Tongue (tissue), 2 donors: ENCODE results near the gene RASGEF1B. TPM values are rescaled to one million over a fixed set of nuclear protein-coding genes. Genes with fewer than 3 reads are reported as not detected.
A peak's percentile ranks its signal among the peaks of the same experiment; 100 is the strongest.
"Not testable (repeated sequence)": the region's sequence is repeated elsewhere in the genome, so short reads cannot be mapped to it uniquely, and the experiment has no call there.

Experiments
- DNase-seq: peaks from one replicate; pipeline ENCODE4 v3.0.0-alpha.2; 2015
- total RNA-seq: library from RNA; depleted of rRNA; stranded (reverse); fragments of >200 nt; gene quantifications from one replicate; pipeline ENCODE4 v1.2.3, GENCODE V29; 2014

Gene RASGEF1B
- total RNA-seq, 1 donor from 2014 or later, result 17.2 TPM

DNA sequence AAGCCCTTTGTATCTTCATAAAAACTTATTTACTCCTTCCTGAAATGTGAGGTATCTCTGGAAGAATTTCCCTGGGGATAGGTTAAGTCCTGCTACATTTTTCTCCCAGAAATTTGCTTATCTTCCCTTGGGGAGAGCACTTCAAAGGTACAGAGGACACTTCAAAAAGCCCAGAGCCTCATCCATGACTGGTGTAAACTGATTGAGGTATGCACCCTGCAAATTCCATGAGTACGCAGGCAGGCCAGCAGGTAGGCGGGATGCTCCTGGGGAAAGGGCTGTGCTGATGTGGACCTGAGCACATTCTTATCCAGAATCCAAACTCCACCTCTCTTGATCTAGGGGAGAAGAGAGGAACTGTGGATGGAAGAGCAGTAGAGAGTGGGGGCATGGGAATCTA, 26.3 kb upstream of the RASGEF1B start:
- DNase-seq, result no peak

DNA sequence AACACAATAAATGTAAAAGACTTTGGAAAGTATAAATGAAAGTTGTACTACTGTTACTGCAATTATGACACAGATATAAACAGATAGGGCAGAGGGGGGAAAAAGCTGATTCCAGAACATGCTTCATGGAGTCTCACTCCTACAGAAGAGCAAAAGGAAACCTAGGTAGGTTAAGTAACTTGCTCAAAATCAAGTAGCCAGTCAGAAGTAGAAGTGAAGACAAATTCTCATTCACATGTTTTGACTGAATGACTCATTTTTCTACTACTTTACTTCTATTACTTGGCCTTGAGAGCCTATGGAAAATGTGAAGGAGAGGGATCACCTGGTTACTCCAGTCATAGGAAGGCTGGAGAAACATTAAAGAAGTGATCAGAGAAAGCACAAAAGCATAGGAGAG, 23.6 kb upstream of the RASGEF1B start:
- no peak for DNase-seq

DNA sequence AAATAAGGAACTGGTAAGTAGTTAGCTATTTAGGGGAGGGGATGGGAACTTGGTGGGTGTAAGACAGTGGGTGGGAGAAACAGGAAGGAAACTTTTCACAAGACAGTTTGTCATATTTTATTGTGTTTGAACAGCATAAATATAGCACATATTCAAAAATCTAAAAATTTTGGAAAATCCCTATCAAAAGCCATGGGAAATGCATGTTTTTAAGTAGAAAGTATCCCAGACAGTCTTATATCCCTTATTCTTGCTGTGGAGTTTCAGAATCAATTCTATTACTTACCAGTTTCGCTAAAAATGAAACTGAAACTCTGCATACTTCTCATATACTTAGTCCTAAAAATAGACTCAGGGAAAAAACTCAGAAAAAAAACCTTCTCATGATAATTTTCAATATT, 22.3 kb upstream of the RASGEF1B start:
- DNase-seq, result no peak

DNA sequence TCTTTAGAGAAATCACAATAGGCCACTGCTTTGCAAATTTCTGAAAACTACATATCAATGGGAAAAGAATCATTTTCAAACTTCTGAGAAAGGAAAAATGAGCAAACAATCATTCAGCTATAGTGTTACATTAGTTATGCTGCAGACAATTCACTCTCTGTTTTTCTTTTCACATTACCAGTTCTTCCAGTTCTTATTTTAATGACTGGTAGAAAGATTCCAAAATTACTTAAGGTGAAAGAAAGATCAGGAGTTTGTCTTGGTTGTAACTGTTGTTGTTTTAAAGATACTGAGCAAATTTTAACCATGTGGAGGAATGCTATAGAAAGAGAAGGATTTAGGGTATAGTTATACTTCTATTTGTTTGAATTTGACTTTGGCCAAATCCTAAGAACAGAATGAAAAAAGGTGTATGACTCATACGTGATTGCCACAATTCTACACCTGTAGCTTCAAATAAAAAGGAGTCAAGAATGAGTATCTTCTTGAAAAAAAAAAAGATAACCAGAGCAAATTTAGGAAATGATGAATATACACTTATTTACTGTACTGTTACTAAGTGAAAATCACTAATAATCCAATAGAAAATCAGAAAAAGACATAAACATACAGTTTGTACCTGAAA, 21.0 kb upstream of the RASGEF1B start:
- DNase-seq, result no peak

DNA sequence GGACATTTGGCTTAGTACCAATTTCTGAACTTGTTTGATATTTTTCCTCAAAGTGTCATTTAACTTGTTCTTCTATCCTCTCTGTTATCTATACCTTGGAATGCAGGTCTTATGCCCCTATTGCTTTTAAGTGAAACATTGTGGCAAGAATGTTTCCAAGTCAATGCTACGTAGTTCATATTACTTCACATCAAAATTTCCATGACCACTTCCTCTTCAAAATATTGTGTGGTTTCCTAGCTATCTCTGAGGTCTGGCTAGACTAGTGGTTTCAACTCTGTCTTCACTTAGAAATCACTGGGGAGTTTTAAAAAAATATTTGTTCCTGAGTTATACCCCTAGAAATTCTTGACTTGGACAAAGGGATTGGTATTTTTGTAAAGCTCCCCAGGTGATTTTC, 20.2 kb upstream of the RASGEF1B start:
- DNase-seq, result no peak

DNA sequence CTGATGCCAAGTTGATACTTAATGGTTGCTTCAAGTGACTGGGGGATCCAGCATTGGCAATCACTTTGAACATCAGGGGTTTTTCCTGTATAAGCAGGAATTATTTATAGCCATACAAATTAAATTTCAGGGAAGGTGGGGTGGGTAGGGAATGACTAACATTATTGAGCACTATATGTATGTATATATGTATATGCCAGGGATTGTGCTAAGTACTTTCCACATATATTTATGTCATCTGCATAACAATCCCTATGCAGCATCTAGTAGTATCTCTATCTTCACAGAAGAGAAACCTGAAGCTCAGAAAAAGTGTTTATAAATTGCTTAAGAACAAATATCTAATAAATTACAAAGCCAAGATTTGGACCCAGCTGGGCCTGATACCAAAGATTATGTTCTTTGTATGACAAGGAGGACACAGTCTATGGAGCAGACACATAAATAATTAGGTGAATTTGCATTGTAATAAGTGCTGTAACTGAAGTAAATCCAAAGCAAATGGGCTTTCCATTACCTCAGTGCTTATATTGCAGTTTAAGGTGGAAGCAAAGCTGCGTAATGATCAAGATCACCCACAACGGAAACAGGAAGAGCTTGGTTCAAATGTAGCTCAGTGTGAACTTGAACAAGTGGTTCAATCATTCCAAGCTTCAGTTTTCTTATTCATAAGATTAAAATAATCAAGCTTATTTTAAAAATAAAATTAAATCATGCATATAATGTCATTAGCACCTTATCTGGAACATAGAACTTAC, 18.9 kb upstream of the RASGEF1B start:
- no peak for DNase-seq

DNA sequence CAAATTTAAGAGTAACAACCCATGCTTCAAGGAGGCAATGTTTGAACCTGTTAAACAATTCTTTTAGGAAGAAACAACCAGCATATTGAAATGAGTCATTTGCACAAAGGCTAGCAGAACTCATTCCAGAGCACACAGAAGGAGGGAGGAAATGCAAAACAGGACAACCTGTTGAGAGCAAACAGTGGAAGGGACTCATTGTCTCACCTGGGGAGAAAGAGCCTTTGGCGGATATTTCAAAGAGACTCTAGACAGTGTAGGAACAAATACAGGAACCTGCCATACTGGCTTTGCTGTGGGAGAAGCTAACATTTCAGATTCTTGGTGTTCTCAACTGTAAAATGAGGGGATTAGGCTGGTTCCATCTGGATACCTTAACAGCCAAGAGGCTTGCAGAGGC, 14.8 kb upstream of the RASGEF1B start:
- DNase-seq, result no peak

DNA sequence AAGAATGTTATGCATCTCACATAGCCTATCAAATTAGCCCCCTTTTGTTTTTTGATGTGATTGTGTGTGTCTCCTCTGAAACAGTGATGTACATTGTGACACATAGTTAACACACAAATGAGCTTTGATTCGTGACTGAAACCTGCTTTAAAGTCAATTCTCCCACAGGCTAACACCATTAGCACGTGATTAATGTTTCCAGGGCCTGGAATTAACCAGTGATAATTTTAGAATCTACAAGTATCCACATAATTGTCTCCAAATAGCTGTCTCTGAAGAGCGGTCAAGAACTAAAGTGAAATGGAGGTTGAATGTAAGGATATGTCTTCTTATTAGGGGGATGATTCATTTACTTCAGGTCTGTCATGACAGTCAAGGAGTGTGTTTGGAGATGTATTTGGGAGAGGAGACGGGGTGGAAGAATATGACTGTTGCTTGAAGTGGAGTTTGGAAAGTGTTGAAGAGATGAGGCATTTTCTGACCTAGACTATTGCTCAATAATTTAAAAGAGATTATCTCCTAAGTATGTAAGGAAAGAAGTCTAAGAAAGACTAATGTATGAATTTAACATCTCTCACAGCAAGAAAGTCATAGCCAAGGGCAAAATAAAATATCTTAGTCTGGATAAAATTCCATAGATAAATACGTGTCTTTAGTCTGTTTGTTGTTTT, 13.7 kb upstream of the RASGEF1B start:
- DNase-seq, result no peak

DNA sequence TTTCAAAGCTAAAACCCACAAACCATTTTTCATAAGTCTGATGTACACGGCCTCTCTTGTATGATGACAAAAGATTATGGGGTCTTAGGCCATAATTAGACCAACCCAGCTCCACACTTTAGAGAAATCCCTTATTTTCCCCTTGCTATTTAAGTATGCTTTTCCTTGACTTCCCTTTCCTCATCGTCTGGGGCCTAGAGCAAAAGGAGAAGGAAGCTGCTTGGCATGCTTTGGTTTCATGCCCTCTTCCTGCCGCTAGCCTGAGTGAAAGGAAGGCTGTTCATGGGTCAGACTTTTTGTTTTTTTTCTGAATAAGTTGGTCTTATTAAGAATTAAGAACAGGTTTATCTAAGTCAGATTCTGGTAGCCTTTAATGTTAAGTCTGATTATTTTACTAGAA, 10.6 kb upstream of the RASGEF1B start:
- DNase-seq, result no peak

DNA sequence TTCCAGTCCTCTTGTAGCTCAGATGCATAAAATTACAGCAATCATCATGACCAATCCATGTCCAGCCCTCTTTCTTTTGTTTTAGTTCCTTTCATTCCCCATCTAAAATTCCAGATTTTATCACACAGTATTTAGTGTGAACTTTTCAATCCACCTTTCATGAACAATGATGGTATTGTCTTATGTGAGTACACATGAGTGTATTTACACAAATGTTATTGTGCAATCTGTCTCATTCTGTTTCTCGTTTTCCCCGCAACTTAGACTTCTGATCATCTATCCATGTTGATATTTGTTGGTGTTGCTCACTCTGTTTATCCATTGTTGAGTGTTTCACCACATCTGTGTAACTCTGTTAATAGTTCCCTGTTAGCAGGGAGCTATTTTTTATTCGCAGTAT, 9.4 kb upstream of the RASGEF1B start:
- DNase-seq, result no peak

DNA sequence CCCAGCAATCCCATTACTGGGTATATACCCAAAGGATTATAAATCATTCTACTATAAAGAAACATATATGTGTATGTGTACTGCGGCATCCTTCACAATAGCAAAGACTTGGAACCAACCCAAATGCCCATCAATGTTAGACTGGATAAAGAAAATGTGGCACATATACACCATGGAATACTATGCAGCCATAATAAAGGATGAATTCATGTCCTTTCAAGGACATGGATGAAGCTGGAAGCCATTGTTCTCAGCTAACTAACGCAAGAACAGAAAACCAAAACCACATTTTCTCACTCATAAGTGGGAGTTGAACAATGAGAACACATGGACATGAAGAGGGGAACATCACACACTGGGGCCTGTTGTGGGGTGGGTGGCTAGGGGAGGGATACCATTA, 7.9 kb upstream of the RASGEF1B start:
- DNase-seq, result not testable (repeated sequence)

DNA sequence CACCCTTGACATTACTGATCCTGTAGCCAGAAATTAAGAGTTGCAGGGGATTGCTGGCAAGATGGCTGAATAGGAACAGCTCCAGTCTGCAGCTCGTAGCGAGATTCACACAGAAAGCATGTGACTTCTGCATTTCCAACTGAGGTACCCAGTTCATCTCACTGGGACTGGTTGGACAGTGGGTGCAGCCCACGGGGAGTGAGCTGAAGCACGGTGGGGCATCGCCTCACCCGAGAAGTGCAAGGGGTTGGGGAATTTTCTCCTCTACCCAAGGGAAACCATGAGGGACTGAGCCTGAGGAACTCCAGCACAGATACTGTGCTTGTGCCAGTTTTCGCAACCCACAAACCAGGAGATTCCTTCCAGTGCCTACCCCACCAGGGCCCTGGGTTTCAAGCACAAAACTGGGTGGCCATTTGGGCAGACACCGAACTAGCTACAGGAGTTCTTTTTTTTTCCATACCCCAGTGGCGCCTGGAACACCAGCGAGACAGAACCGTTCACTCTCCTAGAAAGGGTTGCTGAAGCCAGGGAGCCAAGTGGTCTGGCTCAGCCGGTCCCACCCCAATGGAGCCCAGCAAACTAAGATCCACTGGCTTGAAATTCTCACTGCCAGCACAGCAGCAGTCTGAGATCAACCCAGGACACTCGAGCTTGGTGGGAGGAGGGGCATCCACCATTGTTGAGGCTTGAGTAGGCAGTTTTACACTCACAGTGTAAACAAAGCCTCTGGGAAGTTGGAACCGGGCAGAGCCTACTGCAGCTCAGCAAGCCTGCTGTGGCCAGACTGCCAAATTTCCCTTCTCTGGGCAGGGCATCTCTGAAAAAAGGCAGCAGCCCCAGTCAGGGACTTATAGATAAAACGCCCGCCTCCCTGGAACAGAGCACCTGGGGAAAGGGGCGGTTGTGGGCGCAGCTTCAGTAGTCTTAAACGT, 1.9 kb upstream of the RASGEF1B start:
- DNase-seq, result not testable (repeated sequence)

DNA sequence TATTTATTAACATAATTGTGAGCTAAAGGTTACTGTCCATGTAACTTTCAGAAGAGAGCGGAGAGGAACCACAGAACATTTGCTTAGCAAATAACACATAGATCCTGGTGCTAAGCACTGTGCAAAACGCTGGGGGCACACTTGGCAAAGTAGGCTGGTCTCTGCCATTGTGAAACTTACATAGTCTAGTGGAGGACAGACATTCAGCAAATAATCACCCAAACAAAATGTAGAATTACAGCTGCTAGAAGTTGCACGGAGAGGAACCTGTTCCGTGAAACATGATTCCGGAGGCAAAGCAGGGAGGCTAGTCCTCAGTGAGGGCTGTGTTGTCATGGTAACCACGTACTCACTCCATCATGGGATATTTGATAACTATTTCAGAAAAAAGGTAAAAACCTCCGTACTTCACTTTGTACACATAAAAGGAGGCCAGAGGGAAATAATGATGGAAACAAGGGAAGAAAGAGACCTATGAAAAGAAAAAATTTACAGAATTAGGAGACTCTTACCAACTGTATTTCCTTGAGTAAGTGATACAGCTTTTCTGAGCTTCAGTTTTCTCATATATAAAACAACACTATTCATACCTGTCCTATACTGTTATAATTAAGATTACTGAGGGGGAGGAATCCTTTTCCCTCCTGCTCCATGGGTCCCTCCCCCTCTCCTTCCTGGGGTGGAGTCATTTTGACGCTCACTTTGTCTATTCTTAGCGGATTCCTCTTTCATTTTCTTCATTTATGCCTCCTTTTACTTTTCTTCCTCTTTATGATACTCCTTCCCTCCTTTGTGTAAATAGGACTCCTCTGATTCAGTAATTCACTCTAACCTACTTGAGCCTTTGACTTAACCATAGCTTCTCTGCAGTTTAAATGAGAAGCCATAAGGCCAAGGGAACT, 825 bp upstream of the RASGEF1B start:
- peak; percentile 71 for DNase-seq

DNA sequence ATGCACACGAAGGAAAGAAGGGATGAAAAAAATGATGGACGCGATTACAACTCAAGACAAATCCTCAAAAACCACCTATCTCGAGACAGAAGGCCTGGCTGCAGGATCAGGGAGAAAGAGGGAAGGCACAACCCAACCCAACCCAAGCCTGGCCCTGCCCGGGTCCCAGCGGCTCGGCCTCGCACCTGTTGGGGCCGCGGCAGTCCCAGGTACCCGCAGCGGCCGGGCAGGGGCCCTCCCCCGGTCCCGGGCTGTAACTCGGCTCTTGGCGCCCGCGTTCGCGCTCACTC, 464 bp downstream of the RASGEF1B start:
- DNase-seq, result no peak

DNA sequence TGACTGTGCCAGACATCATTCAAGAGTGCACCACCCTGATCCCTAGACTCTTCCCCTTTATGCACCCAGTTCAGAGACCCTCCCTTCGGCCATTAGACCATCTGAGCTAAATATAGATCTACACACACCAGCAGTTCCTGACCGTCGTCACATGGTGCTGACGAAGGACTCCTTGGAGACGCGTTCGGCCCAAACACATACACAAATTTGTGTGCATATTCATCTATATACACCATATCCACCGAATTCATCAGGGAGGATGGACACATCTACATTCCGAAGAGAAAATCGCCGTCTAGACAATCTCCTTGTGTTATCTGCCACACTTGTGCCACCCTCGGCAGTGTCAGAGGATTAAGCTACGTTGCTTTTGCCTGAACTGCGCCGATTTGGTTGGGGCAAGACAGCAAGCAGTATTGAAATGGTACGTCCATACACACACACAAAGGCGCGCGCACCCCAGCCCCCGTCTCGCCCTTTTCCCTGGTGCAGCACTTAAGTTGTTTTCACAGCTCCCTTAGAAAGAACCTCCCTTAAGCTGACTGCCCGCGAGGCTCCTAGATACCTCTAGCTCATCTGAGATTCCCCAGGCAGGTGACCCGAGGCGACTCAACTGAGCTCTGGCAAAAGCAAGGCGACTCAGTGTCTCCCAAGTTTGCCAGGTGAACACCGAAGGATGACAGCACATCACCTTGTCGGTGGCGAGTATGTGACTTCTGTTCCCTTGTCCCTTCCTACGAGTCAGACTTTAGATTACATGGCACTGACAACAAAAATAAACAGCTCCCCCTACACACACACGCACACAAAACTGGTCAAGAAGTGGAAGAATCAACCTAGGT, 1.0 kb downstream of the RASGEF1B start:
- DNase-seq, result peak; percentile 64

DNA sequence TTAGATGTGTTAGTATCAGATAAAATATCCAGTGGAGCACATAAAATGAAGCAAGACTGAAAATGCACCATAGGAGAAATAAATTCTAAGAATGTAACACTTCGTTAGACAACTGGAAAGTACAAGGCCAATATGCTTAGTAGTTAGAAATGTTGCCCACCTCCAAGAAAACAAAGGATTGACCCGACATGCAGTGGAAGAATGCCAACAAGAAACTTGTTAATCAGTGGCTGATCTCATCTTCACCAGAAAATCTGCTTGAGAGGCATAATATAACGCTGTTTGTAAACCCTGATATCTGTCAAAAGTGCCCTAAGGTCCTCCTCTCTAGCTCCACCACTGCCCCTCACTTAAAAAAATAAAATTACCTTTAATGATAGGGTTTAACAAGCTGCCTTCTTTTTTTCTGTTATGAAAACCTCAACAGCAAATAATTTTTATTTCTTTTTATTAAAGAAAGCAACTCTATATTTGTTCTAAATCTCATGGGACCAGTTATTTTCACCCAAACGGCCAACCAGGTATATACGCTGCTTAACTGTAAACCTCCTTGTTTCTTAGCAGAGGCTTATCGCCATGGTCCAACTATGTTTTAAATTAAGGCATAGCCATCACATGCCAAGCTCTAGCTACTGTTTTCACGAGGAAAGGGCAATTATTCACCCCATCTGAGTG, 1.8 kb downstream of the RASGEF1B start:
- no peak for DNase-seq

DNA sequence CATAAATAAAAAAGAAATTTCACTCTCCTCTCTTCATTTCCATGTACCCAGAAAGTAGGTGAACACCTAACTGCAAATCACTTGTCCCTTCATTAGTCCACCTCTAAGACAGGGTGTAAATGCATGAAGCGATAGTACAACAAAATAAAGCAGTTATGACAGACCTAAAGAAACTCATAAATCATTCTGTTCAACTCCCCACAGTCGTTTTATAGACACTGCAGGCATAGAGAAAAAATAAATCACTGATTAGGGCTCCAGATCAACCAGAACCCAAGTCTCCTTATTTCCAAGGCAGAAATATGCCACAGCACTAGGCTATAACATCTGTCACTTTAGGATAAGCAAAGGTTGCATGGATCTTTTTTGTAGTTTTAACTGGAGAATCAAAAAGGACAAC, 3.0 kb downstream of the RASGEF1B start:
- no peak for DNase-seq

DNA sequence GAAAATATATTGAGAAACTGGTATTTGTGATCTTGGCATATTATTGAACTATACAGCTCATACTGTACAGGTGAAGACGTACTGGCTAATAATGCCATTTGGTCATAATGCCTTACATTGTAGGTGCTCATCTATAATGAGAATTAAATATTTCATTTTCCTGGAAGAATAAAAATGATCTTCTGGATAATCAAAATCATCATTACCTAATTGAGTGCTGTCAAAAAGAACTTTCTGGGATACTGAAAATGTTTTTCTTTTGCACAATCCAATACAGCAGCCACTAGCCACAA, 4.1 kb downstream of the RASGEF1B start:
- no peak for DNase-seq

DNA sequence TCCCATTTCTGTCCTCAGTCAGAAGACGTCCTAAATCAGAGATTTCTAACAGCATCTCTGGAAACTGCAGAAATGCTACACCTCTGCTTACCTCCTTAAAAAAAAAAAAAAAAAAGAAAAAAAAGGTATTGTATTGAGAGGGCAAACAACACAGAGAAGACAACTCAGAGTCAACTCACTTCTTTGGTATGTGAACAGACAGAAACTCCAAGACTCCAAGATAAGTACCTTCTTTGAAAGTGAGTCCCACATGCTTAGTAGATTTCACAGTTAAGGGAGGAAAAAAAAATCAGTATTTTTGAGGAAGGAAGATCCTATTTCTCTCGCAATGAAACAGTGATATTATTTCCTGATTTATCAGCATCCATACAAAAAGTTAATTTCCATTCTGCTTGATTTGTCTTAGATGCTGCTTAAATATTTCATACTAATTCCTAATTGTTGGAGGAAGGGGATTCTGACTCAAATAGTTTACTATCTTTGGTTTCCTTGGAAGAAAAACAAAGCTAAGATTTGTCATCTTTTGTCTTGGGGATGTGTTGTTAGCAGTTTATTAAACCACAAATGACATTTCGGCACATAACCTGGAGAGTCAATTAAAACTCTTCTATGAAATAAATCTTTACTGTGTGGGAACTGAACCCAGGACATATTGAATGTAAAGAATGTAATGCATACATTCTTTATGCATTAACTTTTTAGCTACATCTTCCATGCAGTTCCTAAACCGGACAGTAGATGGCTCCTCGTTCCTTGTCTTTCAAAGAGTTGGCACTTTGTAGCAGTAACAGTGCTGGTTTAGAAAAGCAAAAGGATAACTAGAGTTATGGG, 4.7 kb downstream of the RASGEF1B start:
- peak; percentile 91 for DNase-seq
